Measurements from ENCODE around the gene L3MBTL4. TPM values are rescaled to one million over a fixed set of nuclear protein-coding genes. Genes with fewer than 3 reads are reported as not detected.

Gene L3MBTL4
- total RNA-seq, 1 experiment from 2014 or later = not detected

- no peak overlapping the region for H3K4me3 ChIP-seq (ENCODE audit: low read depth, low read length, poor library complexity, severe bottlenecking)
- no peak for DNase-seq (ENCODE audit: low spot score)
- H3K9me3 ChIP-seq (ENCODE audit: low read depth, low read length, poor library complexity, severe bottlenecking) = peaks cover 28% of the 10 kb centered on the region
- no peak overlapping the region for H3K27ac ChIP-seq (ENCODE audit: low read depth, low read length, poor library complexity, severe bottlenecking)
- TF ChIP-seq CTCF (conservative IDR thresholded peaks at IDR 0.05; ENCODE audit: low read depth, low read length) = no peak
- TF ChIP-seq EZH2 (IDR thresholded peaks at IDR 0.05; ENCODE audit: borderline replicate concordance, low read depth, low read length, poor library complexity, severe bottlenecking) = no peak
- intact Hi-C loops (cut with micrococcal nuclease; ENCODE audit: unreplicated experiment) = no loop called here
- H3K27me3 ChIP-seq (replicated peaks; ENCODE audit: insufficient read depth, low read depth, low read length, poor library complexity) = no peaks in the 10 kb centered on the region
- CTCF ChIA-PET = no interaction called here
- POLR2A ChIA-PET (ENCODE audit: low non-redundant PET) = no interaction called here
- H3K36me3 ChIP-seq (ENCODE audit: insufficient read depth, low read length, poor library complexity, severe bottlenecking) = no peaks in the 10 kb centered on the region
- no peaks in the 10 kb centered on the region for H3K4me1 ChIP-seq (ENCODE audit: insufficient read depth, low read length, poor library complexity, severe bottlenecking)
- BruUV-seq (replicated peaks) = no TSS peak
These were observed 207.6 kb downstream of the L3MBTL4 start for GRCh38 chr18:6207116-6207515.

GRCh38 chr18:6205706-6206105 lies 209.0 kb downstream of the L3MBTL4 start:
- Histone ChIP-seq H3K36me3 (ENCODE audit: insufficient read depth, low read length, poor library complexity, severe bottlenecking) (no peaks in the 10 kb centered on the region), H3K27me3 (replicated peaks; ENCODE audit: insufficient read depth, low read depth, low read length, poor library complexity) (no peaks in the 10 kb centered on the region), H3K4me3 (ENCODE audit: low read depth, low read length, poor library complexity, severe bottlenecking) (no peak overlapping the region), H3K4me1 (ENCODE audit: insufficient read depth, low read length, poor library complexity, severe bottlenecking) (no peaks in the 10 kb centered on the region), H3K27ac (ENCODE audit: low read depth, low read length, poor library complexity, severe bottlenecking) (no peak overlapping the region), H3K9me3 (ENCODE audit: low read depth, low read length, poor library complexity, severe bottlenecking) (peaks cover 28% of the 10 kb centered on the region)
- intact Hi-C loops (cut with micrococcal nuclease; ENCODE audit: unreplicated experiment) = no loop called here
- DNase-seq (ENCODE audit: low spot score) = no peak
- CTCF ChIA-PET = no interaction called here
- BruUV-seq (replicated peaks) = no TSS peak
- no peak for TF ChIP-seq EZH2 (IDR thresholded peaks at IDR 0.05; ENCODE audit: borderline replicate concordance, low read depth, low read length, poor library complexity, severe bottlenecking)
- no peak for TF ChIP-seq CTCF (conservative IDR thresholded peaks at IDR 0.05; ENCODE audit: low read depth, low read length)
- POLR2A ChIA-PET (ENCODE audit: low non-redundant PET) = no interaction called here

- POLR2A ChIA-PET (ENCODE audit: low non-redundant PET) = no interaction called here
- no peaks in the 10 kb centered on the region for H3K4me1 ChIP-seq (ENCODE audit: insufficient read depth, low read length, poor library complexity, severe bottlenecking)
- H3K4me3 ChIP-seq (ENCODE audit: low read depth, low read length, poor library complexity, severe bottlenecking) = no peak overlapping the region
- H3K27ac ChIP-seq (ENCODE audit: low read depth, low read length, poor library complexity, severe bottlenecking) = no peak overlapping the region
- no TSS peak for BruUV-seq (replicated peaks)
- H3K27me3 ChIP-seq (replicated peaks; ENCODE audit: insufficient read depth, low read depth, low read length, poor library complexity) = no peaks in the 10 kb centered on the region
- CTCF ChIA-PET = interaction anchor here (0.6 kb wide), 1 partner anchor 680 kb away, joined by 4 read pairs; no protein-coding TSS in a partner anchor
- intact Hi-C loops (cut with micrococcal nuclease; ENCODE audit: unreplicated experiment) = no loop called here
- no peak for DNase-seq (ENCODE audit: low spot score)
- peaks cover 28% of the 10 kb centered on the region for H3K9me3 ChIP-seq (ENCODE audit: low read depth, low read length, poor library complexity, severe bottlenecking)
- TF ChIP-seq EZH2 (IDR thresholded peaks at IDR 0.05; ENCODE audit: borderline replicate concordance, low read depth, low read length, poor library complexity, severe bottlenecking) = no peak
- TF ChIP-seq CTCF (conservative IDR thresholded peaks at IDR 0.05; ENCODE audit: low read depth, low read length) = no peak
- no peaks in the 10 kb centered on the region for H3K36me3 ChIP-seq (ENCODE audit: insufficient read depth, low read length, poor library complexity, severe bottlenecking)
These were observed 210.2 kb downstream of the L3MBTL4 start for GRCh38 chr18:6204476-6204875.
